ENCODE data around the gene TSPAN9. TPM values are rescaled to one million over a fixed set of nuclear protein-coding genes. Genes with fewer than 3 reads are reported as not detected.

The TSPAN9 gene
- total RNA-seq, 1 experiment from 2014 or later, result 13.4 TPM

DNA sequence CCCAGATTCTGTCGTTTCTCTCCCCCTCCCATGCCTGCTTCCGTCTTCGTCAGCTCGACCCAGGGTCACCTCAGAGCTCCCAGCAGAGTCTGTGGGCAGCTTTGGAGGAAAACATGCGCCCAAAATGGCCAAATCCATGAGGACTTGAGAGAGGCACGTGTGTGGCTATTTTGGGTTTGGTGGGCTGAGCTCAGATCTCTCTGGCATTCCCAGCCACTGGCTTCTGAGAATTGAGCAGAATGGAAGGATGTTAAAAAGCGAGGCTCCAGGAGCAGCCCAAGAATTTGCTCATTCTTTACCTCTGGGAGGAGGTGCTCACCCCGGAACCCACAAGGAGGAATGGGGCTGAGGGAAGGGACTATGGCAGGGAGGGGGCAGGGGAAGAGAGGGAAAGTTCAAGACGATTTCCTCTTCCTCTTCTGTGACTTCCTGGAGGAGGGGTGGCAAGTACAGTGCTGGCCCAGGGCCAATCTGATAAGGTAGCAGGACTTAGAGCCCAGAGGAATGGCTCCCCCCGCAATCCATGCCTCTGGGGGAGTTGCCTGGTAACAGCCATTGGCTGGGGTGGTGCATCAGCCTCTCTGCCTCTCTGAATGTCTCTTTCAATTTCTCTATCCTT is 20.1 kb downstream of the TSPAN9 start:
- TF ChIP-seq, protein P1, sequence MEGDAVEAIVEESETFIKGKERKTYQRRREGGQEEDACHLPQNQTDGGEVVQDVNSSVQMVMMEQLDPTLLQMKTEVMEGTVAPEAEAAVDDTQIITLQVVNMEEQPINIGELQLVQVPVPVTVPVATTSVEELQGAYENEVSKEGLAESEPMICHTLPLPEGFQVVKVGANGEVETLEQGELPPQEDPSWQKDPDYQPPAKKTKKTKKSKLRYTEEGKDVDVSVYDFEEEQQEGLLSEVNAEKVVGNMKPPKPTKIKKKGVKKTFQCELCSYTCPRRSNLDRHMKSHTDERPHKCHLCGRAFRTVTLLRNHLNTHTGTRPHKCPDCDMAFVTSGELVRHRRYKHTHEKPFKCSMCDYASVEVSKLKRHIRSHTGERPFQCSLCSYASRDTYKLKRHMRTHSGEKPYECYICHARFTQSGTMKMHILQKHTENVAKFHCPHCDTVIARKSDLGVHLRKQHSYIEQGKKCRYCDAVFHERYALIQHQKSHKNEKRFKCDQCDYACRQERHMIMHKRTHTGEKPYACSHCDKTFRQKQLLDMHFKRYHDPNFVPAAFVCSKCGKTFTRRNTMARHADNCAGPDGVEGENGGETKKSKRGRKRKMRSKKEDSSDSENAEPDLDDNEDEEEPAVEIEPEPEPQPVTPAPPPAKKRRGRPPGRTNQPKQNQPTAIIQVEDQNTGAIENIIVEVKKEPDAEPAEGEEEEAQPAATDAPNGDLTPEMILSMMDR (IDR thresholded peaks at IDR 0.05; ENCODE audit: unreplicated experiment), result no peak
- Mint-ChIP-seq H3K27me3 (ENCODE audit: insufficient read depth, unreplicated experiment) (no peaks in the 10 kb centered on the region), H3K36me3 (ENCODE audit: insufficient read depth, unreplicated experiment) (peaks cover 6% of the 10 kb centered on the region), H3K9me3 (ENCODE audit: unreplicated experiment) (peaks cover 6% of the 10 kb centered on the region), H3K27ac (ENCODE audit: low read depth, unreplicated experiment) (no peak overlapping the region), H3K4me3 (ENCODE audit: unreplicated experiment) (no peak overlapping the region), H3K4me1 (ENCODE audit: insufficient read depth, unreplicated experiment) (peaks cover 25% of the 10 kb centered on the region)
- no peak for DNase-seq (ENCODE audit: unreplicated experiment)
- BruUV-seq (replicated peaks), result no TSS peak
- intact Hi-C loops (cut with micrococcal nuclease), result no loop called here
- ChIA-PET CTCF (interaction anchor here (0.6 to 2.6 kb wide), 3 partner anchors 9 to 71 kb away, joined by 3 to 7 read pairs (median 4); no protein-coding TSS in a partner anchor), POLR2A (no interaction called here)

DNA sequence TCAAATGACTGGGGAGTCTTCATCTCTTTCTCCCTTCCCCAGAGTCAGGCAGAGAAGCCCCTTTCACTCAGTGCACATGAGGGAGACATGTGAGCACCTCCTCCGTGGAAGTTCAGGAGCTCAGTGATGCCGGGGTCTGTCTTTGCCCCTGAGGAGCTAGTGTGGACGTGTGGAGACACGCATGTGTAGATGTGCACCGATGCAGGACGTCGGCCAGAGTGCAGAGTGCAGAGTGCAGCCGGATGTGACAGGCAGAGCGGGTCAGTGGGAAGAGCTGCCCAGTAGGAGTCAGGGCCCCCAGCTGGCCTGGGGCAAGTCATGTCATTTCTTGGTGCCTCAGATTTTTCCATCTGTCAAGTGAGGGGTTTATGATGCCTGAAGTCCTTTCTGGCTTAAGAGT is 20.7 kb downstream of the TSPAN9 start:
- no peaks in the 10 kb centered on the region for H3K27me3 Mint-ChIP-seq (ENCODE audit: insufficient read depth, unreplicated experiment)
- no peak for DNase-seq (ENCODE audit: unreplicated experiment)
- TF ChIP-seq, protein P1 (IDR thresholded peaks at IDR 0.05; ENCODE audit: unreplicated experiment), result no peak
- H3K9me3 Mint-ChIP-seq (ENCODE audit: unreplicated experiment), result peaks cover 6% of the 10 kb centered on the region
- BruUV-seq (replicated peaks), result no TSS peak
- H3K4me3 Mint-ChIP-seq (ENCODE audit: unreplicated experiment), result no peak overlapping the region
- intact Hi-C loops (cut with micrococcal nuclease), result no loop called here
- POLR2A ChIA-PET, result no interaction called here
- H3K36me3 Mint-ChIP-seq (ENCODE audit: insufficient read depth, unreplicated experiment), result peaks cover 6% of the 10 kb centered on the region
- CTCF ChIA-PET, result interaction anchor here (0.6 to 2.6 kb wide), 4 partner anchors 9 to 706 kb away, joined by 3 to 7 read pairs (median 4); no protein-coding TSS in a partner anchor
- H3K27ac Mint-ChIP-seq (ENCODE audit: low read depth, unreplicated experiment), result no peak overlapping the region
- H3K4me1 Mint-ChIP-seq (ENCODE audit: insufficient read depth, unreplicated experiment), result peaks cover 25% of the 10 kb centered on the region

DNA sequence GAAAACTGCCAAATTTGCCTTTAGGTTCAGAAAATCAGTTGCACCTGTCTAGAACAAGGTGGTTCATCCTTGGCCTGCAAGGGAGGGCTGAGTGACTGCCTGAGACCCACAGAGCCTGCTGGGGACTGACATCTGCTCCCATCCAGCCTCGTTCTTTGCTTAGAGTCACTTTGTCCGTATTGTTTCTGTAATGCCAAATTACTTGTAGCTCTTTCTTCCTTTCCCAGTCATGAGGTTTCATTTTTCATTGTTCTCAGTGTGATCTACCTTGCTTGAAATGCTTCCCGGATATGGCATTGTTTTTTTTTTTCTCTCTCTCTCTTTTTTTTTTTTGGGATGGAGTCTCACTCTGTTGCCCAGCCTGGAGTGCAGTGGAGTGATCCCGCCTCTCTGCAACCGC is 21.3 kb downstream of the TSPAN9 start:
- ChIA-PET CTCF (interaction anchor here (0.6 to 2.6 kb wide), 3 partner anchors 20 to 705 kb away, joined by 3 to 7 read pairs (median 3); no protein-coding TSS in a partner anchor), POLR2A (interaction anchor here (0.7 kb wide), 1 partner anchor 213 kb away, joined by 3 read pairs; no protein-coding TSS in a partner anchor)
- BruUV-seq (replicated peaks), result no TSS peak
- intact Hi-C loops (cut with micrococcal nuclease), result no loop called here
- Mint-ChIP-seq H3K36me3 (ENCODE audit: insufficient read depth, unreplicated experiment) (peaks cover 6% of the 10 kb centered on the region), H3K27me3 (ENCODE audit: insufficient read depth, unreplicated experiment) (no peaks in the 10 kb centered on the region), H3K4me3 (ENCODE audit: unreplicated experiment) (no peak overlapping the region), H3K27ac (ENCODE audit: low read depth, unreplicated experiment) (no peak overlapping the region), H3K4me1 (ENCODE audit: insufficient read depth, unreplicated experiment) (peaks cover 25% of the 10 kb centered on the region), H3K9me3 (ENCODE audit: unreplicated experiment) (peaks cover 6% of the 10 kb centered on the region)
- TF ChIP-seq, protein P1 (IDR thresholded peaks at IDR 0.05; ENCODE audit: unreplicated experiment), result no peak
- no peak for DNase-seq (ENCODE audit: unreplicated experiment)

DNA sequence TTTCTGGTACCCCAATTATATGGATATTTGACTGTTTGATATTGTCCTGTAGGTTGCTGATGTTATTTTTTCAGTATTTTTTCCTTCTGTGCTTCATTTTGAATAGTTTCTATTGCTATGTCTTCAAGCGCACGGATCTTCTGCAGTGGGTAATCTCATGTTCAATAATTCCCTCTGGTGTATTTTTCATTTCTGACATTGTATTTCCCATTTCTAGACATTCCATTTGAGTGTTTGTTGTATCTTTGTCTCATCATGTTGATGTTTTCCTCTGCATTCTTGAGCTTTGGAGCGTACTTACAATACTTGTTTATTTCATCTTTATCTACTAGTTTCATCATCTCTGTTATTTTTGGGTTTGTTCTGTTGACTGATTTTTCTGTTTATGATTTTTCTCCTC is 22.0 kb downstream of the TSPAN9 start:
- ChIA-PET POLR2A (interaction anchor here (0.6 to 0.7 kb wide), 3 partner anchors 176 to 359 kb away, joined by 3 read pairs; no protein-coding TSS in a partner anchor), CTCF (interaction anchor here (0.7 to 1.2 kb wide), 2 partner anchors 21 to 110 kb away, joined by 3 read pairs; no protein-coding TSS in a partner anchor)
- Mint-ChIP-seq H3K4me3 (ENCODE audit: unreplicated experiment) (no peak overlapping the region), H3K9me3 (ENCODE audit: unreplicated experiment) (peaks cover 6% of the 10 kb centered on the region), H3K27me3 (ENCODE audit: insufficient read depth, unreplicated experiment) (no peaks in the 10 kb centered on the region), H3K4me1 (ENCODE audit: insufficient read depth, unreplicated experiment) (peaks cover 25% of the 10 kb centered on the region), H3K27ac (ENCODE audit: low read depth, unreplicated experiment) (no peak overlapping the region), H3K36me3 (ENCODE audit: insufficient read depth, unreplicated experiment) (peaks cover 6% of the 10 kb centered on the region)
- BruUV-seq (replicated peaks), result no TSS peak
- no peak for DNase-seq (ENCODE audit: unreplicated experiment)
- TF ChIP-seq, protein P1 (IDR thresholded peaks at IDR 0.05; ENCODE audit: unreplicated experiment), result no peak
- intact Hi-C loops (cut with micrococcal nuclease), result no loop called here

Data from MCF 10A (cell line).